ENCODE results near the gene SPECC1L.

Gene SPECC1L

GRCh38 chr22:24350627-24351026, 80.0 kb downstream of the SPECC1L start:
- no peak for TF ChIP-seq CTCF (IDR thresholded peaks at IDR 0.05)

- no peak for TF ChIP-seq CTCF (IDR thresholded peaks at IDR 0.05)
Measured at GRCh38 chr22:24353121-24353520, 82.5 kb downstream of the SPECC1L start.

GRCh38 chr22:24355574-24355973, 84.9 kb downstream of the SPECC1L start:
- no peak for TF ChIP-seq CTCF (IDR thresholded peaks at IDR 0.05)

- TF ChIP-seq CTCF (IDR thresholded peaks at IDR 0.05), result no peak
Measured at GRCh38 chr22:24357547-24357946, 86.9 kb downstream of the SPECC1L start.

GRCh38 chr22:24358105-24358836, 87.6 kb downstream of the SPECC1L start:
- TF ChIP-seq CTCF (IDR thresholded peaks at IDR 0.05), result no peak

GRCh38 chr22:24359452-24360120, 89.0 kb downstream of the SPECC1L start:
- TF ChIP-seq CTCF (IDR thresholded peaks at IDR 0.05), result no peak

GRCh38 chr22:24361976-24362646, 91.5 kb downstream of the SPECC1L start:
- no peak for TF ChIP-seq CTCF (IDR thresholded peaks at IDR 0.05)

All from LNCAP (cell line).